NCI-H187 treated with DMSO at 0.1 percent for 48 hours (cell line): ENCODE results near the gene YES1.
"Not testable (repeated sequence)": the region's sequence is repeated elsewhere in the genome, so short reads cannot be mapped to it uniquely, and the experiment has no call there.

Source experiments
- DNase-seq: peaks from one replicate; lab custom pipeline; 2025; lab: John Stamatoyannopoulos, UW

The YES1 gene

DNA sequence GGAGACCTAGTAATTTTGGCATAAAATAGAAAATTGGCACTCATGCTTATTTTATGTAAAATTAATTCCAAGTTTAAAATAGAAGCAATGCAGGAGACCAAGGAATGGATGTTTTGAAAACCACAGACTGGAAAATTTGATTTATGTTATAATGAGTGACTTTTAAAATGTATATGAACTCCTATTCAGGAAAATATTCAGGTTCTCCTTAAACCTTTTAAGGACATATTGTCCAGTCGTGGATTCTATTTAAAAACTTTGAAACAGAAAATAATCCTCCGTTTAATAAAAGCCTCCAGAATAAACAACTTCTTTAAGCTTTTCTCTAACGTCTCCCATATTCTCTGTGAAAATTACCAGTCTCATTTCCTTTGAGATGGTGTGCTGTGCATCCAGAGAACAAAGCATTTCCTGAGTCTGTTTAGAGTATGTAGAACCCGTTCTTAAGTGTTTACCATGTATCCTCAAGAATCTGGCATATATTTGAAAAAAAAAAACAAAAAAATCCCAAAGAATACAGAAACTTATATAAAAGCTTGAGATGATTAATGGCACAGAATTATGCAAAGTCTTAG lies 8.6 kb upstream of the YES1 start:
- DNase-seq: no peak

DNA sequence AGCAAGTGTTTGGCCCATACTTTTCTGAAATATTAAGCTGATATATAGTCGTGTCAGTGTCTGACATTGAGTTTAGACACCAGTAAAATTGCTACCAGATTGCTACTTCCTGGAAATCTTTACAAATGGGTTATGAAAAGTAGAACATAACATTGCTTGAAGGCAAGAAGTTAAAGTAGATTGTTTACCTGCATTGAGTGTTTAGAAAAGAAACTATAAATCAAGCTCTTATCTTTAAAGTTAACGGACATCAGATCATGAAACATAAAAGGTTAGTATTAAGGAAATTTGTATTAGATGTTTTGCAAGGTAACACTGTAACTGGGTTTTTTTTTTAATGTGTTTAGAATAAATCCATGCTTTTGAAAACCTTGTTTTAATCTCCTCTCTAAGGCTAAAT lies 4.8 kb upstream of the YES1 start:
- DNase-seq: no peak

DNA sequence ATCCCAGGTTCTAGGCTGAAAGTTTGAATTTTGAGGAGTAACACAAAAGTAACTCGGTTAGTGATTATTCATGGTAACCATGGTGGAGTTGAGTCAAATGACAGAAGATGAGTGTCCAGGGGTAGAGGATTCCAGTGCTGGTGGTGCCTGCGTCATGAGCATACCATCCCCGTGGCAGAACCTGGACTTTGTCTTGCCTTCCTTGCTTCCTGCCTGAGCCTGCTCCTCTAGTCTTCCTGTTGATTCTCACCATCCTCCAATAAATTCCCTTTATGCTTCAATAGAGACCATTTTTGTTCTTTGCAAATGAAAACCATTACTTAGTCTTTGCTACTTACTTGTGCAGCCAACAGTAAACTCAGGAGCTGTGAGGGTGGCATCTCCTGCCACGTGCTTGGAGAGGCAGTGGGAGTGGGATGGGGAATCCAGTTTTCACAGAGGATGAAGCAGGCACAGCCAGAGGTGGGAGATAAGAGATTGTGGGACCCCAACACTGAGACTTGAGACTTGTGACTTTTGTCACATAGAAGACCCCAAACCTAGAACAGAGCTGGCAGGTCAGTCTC lies 4.1 kb upstream of the YES1 start:
- DNase-seq: no peak

DNA sequence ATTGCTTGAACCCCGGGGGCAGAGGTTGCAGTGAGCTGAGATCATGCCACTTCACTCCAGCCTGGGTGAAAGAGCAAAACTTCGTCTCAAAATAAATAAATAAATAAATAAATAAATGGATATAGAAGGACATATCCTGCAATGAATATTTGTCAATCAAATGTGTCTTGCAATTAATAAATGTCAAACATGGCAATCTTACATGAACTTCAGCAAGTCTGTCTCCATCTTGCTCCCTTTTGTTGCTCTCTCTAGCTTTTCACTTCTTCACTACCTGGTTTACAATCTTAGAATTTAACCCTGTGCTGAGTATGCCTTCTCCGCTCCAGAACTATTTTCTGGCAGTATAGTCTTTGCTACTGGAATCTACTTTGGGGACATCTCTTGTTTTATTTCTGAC lies 3.3 kb upstream of the YES1 start:
- no peak for DNase-seq

DNA sequence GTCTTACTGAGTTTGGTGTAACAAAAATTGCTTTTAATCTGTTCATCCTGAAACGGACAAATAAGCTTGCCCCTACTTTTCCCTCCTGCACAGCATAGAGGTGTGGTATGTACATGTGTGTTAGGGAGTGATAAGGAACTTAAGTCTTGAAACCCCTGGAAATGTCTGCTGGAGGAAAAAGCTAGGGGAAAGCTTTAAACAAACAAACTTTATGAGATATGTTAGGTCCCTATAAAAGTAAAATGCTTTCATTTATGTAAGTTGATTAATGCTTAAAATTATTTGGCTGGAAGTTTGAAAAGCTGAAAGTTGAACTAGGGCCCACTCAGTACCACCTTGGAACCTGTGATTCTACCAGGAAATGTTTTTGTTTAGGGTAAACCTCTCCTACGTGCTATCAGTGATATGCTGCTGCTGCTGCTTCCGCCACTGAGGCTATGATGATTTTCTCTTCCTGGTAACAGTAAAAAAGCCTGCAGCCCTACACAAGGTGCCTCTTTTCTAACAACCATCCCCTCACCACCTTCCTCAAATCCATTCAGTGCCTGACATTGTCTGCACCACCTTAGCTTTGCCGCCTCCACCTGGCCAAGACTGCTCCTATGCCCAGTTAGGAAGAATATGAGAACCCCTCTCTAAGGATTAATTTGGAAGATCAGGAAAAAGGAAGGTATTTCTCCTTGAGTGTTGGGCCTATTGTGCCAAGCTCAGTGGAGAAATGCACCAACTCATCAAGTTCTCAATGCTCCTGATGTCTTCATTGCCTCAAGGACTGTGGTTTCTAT lies 2.5 kb upstream of the YES1 start:
- DNase-seq: no peak

DNA sequence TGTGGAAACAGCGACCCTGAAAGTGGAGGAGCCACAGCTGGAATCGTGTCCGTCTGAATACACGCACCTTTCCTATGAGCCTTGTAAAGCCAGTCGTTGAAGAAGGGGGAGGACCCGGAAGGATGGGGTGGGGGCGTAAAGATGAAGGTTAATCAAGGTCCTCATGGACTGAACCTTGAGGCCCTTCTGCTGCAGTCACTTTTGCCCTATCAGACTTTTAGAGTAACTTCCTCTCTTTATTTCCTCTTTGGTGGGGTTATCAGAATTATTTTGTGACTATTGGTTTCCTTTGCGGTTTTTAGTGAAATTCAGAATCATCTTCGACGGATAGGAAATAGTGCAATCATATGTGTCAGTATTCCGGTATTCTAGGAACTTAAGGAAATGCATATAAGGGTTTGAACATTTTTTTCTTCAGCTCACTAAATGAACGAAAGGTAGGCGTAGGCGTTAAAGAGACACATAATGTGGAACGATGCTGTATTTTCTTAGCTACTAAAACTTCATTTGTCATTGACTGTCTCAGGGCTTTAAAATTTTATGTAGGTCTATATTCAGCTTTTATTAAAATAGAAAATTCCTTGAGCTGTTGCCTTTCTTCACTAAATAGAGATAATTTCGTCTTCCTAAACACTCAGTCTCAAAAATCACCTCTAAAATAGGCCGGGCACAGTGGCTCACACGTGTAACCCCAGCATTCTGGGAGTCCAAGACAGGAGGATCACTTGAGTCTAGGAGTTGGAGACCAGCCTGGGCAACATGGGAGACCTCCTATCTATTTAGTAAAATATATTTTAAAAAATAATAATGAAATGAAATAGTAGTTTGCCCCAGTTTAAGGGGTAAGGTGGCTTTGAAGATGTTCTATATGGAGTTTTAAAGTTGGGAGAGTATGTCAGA lies 1.4 kb upstream of the YES1 start:
- no peak for DNase-seq

DNA sequence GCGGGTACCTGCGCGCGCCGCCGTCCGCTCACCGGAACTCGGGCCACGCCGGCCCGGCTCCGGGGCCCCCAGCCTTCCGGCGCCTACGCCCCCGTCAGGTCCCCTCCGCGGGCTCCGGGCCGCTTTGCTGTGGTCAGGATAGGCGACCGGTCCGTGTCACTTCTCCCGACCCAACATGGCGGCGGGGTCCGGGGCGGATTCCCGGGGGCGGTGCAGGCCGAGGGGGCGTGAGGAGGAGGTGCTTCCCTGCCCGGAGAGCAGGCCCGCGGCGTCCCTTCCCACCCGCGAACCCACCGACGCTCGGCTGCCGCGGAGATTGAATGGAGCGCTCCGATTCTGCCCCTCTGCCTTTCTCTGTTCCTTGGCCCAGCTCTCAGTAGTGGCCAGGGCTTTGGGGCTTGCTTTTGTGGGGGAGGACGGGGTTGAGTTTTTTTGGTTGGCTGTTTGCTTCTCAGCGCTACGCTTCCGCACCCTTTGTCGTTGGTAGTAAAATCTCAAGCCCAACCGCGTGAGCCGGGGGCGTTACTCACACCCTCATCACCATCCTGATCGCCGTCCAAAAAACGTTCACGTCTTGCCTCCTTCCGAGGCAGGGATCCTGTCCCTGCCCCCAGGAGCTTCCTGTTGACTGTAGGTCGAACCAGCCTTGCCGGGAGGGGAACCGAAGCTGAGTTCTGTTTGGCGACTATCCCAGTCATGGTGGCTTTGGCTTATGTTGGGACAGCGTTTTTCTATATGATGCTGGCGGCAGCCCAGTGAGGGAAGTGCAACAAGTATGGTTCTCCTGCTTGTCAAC lies 532 bp upstream of the YES1 start:
- DNase-seq: no peak

DNA sequence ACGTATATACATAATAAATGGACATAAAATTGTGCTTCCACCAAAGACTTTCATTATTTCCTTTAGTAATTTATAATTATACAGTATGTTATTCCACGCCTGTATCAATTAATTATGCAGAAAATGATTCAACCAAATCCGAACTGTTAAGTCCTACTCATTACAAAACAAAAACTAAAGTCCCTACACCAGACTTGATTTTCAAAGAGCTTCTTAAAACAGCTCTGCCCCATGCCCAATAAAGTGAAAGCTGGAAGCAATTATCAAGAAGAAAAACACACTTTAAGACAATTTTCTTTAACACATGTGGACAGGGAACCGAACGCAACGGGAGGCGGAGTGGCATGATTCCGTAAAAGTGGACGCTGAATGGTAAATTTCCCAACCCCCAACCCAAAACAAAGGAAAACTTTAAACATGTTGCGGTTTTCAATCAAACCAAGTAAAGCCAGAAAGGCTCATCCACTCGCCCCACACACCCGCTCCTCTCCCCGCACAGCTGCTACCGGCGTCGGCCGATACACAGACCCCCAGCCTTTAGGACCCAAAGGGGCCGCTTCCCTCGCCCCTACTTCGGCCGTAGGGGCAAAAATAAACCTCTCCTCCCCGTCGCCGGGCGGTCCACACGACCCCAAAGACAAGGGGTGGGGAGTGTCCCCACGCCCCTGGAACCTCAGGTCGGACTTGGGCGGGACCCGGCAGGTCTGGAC lies 705 bp downstream of the YES1 start:
- DNase-seq: no peak

DNA sequence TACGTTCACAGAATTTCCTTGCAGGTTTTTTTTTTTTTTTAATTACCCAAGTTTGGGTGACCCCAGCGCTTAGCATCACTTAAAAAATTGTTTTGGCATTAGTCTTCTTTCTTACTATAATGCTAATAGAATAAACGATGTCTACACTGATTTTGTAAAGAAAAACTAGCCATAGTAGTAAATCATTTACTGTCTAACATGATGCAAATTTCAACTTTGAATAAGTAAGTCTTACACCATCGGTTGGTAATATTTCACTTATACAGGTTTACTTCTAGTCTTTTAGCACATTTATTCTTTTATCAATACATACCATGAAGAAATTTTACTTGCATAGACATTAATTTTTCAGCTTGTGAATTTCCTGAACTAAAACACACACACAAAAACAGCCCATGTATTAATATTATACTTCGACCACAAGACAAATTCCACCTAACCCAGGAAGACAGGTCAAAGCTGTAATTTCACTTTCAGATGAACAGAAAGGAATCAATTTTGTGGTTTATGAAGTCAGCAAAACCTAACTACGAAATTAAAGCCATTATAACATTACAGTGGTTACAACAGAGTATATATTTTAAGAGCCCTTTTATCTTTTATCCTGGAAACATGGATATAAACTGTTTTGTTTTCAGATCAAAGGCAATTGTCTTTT lies 1.9 kb downstream of the YES1 start:
- no peak for DNase-seq

DNA sequence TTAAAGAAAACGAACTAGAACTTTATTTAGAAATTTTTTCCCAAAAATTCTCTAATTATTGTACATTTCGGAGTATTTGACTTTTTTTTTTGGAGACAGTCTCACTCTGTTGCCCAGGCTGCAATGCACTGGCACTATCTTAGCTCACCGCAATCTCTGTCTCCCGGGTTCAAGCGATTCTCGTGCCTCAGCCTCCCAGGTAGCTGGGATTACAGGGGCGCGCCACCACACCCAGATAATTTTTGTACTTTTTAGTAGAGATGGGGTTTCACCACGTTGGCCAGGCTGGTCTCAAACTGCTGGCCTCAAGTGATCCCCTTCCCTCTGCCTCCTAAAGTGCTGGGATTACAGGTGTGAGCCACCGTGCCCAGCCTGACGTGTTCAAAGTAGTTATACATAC lies 2.8 kb downstream of the YES1 start:
- DNase-seq: not testable (repeated sequence)

DNA sequence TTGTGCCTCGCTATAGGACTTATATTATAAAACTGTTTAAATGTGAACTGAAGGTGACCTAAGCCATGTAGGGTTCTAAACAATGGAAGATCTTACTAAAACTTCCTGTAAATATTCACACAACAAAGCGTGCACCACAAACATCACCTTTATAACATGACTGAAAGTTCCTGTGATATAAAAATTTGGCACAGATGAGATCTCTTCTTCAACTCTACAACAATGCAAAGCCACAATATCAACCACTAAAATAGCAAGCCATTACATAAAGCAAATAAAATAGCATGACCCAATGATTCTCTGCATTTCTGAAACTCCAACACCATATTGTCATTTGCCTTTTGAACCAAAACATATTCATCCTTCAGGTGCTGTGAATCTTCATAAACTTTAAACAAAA lies 3.5 kb downstream of the YES1 start:
- no peak for DNase-seq

DNA sequence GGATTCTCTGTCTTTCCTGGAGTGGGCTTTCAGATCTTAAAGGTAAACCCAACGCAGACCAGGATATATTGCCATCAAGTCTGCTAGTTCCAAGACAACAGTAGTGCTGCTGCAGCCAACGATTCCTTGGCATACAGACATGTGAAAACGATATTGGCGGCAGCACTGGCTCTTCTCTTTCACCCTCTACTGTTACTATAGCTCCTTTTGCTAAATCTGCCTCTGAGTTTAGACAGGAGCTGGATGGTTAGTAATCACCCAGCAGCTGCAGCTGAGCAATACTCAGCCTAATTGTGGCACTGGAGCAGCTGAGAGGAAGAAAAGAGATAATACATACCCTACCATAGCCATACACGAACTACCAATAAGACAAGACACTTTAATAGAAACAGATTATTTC lies 4.0 kb downstream of the YES1 start:
- DNase-seq: no peak

DNA sequence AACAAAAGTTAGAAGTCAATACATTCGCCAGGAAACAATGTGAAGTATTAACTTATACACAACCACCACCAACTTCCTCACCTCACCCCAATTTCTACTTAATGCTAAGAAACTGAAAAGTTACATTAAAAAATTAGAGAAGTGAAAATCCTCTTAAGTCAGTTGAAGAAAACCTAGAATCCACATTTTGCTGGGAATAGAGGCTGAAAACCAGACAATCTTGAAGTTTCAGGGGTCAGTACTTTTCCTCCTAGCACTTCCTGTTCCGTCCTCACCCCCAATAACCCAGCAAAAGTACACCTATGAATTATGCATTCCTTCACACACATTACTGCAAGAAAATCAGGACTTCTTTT lies 6.3 kb downstream of the YES1 start:
- no peak for DNase-seq

DNA sequence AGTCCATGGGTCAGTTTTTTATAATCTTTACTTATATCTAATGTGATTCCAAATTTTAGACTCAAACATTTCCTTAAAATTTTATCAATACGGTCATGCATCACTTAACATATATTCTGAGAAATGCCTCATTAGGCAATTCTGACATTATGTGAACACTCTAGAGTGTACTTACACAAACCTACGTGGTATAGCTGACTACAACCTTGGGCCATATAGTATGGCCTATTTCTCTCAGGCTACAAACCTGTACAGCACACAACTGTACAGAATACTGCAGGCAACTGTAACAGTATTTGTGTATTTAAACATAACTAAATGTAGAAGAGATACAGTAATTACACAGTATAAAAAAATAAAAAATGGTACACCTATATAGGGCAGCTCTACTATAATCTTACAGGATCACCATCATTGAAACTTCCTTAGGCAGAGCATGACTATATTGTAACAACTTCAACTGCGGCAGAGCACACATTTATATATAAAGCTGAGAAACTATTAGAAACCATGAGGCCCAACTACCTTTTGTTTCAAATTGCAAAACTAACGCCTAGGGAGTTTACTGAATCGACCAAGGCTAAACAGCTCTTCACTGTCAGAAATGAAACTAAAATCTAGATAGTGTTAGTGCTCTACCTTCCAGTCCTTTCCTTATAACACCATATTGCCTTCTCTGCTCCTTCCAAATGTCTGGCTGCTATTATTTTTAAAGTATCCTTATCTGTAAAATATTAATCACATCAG lies 6.9 kb downstream of the YES1 start:
- no peak for DNase-seq

DNA sequence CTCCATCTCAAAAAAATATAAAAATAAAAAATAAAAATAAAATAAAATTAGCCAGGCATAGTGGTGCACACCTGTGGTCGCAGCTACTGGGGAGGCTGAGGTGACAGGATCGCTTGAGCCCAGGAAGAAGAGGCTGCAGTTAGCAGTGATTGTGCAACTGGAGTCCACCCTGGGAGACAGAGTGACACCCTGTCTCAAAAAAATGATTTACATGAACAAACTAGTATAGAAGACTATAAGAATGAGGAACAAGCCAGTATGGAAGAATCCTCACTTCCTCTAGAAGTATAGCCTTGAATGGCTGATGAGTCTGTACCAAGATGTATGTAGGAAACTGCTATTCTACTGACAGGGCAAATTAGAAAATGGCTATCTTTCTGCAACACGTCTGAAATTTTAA lies 10.9 kb downstream of the YES1 start:
- no peak for DNase-seq

DNA sequence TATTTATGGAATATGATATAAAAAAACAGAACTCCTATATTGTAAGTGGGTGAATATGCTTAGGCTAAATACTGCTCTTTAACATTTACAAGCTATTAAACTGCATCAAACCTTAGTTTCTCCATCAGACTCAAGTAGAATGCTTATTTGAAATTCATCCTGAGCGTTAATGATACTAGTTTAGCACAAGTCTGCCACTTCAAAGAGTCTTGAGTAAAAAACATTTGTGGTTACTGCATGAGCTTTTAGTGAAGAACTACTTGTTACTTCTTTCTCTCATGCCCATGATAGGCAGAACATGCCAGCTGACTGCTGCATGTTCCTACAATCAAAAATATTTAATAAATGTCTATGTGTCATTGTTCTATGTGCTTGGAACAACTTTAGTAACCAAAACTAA lies 12.1 kb downstream of the YES1 start:
- DNase-seq: no peak

DNA sequence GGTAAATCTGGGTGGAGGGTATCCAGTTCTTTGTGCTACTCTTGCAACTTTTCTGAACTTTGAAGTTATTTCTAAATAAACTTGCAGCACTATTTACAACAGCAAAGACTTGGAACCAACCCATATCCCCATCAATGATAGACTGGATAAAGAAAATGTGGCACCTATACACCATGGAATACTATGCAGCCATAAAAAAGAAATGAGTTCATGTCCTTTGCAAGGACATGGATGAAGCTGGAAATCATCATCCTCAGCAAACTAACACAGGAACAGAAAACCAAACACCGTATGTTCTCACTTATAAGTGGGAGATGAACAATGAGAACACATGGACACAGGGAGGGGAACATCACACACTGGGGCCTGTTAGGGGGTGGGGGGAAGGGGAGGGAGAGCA lies 16.7 kb downstream of the YES1 start:
- DNase-seq: not testable (repeated sequence)

DNA sequence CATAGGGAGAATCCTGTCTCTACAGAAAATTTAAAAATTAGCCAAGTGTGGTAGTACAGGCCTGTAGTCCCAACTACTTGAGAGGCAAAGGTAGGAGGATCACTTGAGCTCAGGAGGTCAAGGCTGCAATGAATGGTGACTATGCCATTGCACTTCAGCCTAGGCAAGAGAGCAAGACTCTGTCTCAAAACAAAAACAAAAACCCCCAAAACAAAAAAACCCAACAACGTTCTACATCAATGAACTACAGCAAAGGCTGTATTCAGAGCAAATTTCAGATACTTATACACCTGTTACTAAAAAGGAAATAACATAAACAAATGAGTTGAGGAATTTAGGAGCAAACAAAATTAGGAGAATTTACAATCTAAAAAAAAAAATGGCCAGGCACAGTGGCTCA lies 22.6 kb downstream of the YES1 start:
- no peak for DNase-seq

DNA sequence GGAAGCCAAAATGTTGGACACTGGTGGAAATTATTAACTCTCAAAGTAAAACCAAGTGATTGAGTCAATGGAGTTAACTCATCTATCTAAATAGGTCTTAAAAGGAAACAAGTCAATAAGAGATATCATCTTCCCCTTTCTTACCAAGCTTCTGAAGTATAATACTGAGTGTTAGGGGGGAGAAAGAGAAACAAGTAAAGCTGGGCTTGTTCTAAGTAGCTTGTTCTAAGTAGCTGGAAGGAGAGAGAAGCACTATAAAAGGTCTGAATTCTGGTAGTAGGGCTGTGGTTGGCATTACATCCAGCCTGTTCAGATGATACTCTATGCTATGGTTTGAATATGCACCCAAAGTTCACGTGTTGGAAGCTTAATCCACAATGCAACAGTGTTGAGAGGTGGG lies 26.8 kb downstream of the YES1 start:
- DNase-seq: no peak
